Endothelial cell of hepatic sinusoid (primary cell): ENCODE results near the gene CHRNB2.

Experiments used
- in situ Hi-C: cut with HindIII; loops from 2 replicates; pipeline ENCODE4 v1.10.0; 2017; ENCODE audit warnings: low sequenced_read_pairs

CHRNB2 gene

DNA sequence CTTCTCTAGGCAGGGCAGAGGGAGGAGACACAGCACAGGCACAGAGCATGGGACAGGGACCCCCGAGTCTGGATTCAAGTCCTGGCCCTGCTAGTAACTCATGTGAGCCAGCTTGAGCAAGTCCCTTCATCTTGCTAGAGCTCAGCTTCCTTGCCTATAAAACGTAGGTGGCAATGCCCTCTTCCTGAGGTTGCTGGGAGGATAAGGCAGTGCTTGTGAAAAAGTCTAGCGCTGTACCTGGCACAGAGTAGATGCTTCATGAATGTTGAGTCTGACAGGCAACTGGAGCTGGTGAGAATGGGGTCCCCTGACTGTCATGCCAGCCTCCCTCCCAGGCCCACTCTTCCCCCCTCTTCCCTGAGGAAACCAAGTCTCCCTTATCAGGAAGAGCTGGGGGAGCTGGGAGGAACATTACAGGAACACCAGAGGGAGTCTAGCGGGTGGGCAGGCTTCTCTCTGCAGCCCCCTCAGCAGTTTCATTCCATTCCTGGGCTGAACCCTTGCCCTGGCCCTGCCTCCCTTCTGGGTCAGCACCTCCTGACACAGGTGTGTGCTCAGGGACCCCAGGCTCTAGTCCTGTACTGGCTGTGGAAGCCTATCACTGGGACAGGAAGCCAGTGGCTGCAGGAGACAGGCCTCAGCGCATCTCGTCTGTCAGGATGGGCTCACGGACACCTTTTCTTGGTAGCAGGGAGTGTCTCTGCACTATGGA lies 9.9 kb downstream of the CHRNB2 start:
- in situ Hi-C loops = no loop called here

GRCh38 chr1:154578058-154578418 lies 10.5 kb downstream of the CHRNB2 start:
- in situ Hi-C loops = no loop called here

- in situ Hi-C loops = no loop called here
Measured at GRCh38 chr1:154579374-154579773, 11.8 kb downstream of the CHRNB2 start.

DNA sequence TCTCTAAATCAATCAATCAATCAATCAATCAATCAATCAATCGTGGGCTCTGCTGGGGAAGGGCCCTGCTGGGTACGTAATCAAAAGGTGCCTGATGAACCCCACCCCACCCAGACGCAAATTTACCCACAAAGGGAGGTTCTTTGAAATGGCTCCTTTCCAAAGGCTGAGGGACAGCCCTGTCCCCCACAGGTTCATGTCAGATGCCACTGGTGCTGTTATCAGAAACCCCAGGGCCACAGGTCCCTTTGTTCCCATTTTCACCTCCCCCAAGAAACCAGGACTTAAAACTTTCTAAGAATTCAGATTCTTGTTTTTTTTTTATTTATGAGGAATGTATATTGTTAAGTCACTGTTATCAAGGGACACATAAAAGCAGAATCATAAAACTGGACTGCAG lies 14.2 kb downstream of the CHRNB2 start:
- in situ Hi-C loops = no loop called here

DNA sequence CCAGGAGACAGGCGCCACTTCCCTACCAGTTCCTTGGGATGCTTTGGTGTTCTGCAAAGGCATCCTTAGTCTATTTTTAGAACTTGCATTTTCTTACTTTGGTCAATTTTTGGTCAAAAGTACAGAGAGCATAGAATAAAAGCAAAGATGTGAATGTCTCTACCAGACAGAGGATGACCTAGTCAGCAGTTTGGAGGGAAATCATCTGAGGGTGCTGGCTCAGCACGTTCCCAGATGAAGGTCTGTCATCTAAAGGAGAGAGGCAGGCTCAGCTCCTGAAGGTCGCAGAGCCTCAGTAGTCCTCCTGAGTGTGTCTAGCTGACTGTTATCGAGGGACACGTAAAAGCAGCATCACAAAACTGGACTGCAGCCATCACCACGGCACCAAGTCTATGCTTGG lies 15.3 kb downstream of the CHRNB2 start:
- in situ Hi-C loops = no loop called here

GRCh38 chr1:154583773-154584172 lies 16.2 kb downstream of the CHRNB2 start:
- in situ Hi-C loops = no loop called here

DNA sequence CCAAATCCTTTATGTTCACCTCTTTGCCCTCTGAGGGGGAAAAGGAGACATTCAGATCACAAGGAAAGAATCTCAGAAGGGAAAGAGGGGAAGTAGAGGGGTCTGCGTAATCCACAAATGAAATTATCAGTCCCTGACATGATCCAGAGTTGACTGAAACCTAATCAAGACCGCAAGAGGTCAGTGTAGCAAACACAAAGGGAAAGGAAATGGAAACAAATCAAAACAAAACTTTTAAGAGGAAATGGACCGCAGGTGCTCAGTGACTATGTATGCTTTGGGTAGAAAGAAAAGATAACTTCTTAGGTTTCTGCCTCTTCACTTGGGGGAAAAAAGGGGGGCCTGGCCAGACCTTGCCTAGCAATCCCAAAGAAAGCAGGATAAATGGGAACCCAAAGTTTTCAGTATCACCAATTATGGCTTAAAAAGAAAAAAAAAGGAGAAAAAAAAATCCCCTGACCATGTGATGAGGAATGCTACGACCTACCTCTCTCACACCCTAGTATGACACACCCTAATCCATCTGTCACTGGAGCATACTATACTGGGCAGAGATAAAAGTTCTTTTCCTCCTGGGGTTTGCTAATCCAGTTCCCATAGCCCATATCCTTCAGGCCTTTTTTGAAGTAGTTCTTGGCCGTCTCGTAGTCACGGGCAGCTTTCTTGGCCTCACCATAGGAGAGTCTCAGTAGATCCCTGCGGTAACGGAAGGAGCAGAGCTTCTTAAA lies 16.9 kb downstream of the CHRNB2 start:
- in situ Hi-C loops = no loop called here

- in situ Hi-C loops = no loop called here
Measured at GRCh38 chr1:154586231-154586630, 18.7 kb downstream of the CHRNB2 start.

DNA sequence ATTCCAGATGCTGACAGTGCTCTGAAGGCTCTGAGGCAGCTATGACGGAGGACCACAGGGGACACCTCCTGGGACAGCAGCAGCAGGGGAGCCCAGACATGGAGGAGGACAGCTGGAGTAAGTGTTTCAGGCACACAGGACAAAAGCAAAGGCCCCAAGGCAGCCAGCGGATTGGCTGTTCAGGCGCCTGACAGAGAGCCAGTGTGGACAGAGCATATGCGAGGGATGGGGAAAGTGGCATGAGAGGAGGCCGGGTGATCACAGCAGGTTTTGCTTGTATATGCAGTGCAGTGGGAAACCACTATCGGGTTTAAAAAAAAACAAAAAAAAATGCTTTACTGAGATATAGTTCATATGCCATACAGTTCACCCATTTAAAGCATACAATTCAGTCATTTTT lies 19.1 kb downstream of the CHRNB2 start:
- in situ Hi-C loops = no loop called here

DNA sequence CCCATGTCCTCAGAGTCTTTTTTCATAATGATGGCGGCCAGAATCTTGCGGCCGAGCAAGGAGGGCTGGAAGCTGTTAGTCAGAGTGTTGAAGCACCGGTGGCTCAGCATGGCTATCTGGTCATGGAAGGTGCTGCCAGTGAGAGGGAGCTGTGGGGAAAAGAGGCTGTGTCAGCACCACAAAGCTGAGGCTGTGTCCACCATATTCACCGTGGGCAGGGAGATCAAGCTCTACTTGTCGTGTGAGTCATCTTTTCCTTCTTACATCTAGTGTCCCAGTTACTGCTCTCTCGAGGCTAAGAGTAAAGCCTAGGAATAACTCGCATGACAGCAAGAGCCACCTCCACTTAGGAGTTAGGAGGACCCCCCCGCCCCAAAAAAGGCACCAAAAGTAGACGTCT lies 22.2 kb downstream of the CHRNB2 start:
- in situ Hi-C loops = no loop called here

GRCh38 chr1:154590756-154591155 lies 23.2 kb downstream of the CHRNB2 start:
- in situ Hi-C loops = no loop called here

DNA sequence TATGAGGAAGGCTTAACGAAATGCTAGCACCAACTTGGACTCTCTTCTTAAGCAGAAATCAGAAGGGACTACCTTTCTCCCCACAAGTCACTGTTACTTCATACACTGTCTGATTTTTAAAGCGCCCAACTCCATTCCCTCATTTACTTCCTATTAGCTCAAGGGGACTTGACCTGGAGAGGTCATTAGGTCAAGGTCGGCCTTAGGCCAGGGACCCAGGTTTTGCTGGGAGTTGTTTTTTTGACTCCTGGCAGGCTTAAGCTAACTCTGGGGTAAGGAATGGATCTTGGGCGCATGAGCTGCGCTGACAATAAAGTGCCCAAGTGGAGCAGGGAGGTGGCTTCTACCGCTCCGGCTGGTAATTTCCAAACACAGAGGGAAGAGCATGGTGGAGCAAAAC lies 23.6 kb downstream of the CHRNB2 start:
- in situ Hi-C loops = no loop called here

DNA sequence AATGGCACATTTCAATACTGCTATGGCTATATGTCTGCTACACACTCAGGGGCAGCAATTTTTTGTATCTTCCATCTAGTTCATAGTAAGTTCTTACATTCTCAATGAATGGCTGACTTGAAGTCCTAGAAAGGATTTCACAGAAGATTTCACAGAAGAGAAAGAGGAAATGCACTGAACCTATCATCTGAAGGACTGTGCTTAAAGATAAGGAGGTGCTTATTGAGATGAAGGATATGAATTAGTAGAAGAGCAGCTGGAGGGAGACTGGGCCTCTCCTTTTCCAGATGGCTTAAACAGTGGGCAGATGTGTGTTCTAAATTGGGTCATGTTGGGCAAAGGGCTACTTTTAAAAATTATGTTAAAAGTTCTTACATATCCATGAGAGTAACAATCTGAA lies 25.8 kb downstream of the CHRNB2 start:
- in situ Hi-C loops = no loop called here

- in situ Hi-C loops = no loop called here
Measured at GRCh38 chr1:154594811-154595210, 27.2 kb downstream of the CHRNB2 start.

DNA sequence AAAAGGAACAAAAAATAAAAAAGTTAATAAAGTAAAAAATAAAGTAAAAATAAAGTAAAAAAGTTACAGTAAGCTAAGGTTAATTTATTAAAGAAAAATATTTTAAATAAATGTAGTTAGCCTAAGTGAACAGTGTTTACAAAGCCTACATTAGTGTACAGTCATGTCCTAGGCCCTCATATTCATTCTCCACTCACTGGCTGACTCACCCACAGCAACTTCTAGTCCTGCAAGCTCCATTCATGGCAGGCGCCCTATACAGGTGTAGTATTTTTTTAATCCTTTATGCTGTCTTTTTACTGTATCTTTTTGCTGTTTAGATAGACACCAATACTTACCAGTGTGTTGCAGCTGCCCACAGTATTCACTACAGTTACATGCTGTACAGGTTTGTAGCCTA lies 28.0 kb downstream of the CHRNB2 start:
- in situ Hi-C loops = no loop called here

- in situ Hi-C loops = no loop called here
Measured at GRCh38 chr1:154598871-154599635, 31.5 kb downstream of the CHRNB2 start.

GRCh38 chr1:154599658-154600057 lies 32.1 kb downstream of the CHRNB2 start:
- in situ Hi-C loops = no loop called here

DNA sequence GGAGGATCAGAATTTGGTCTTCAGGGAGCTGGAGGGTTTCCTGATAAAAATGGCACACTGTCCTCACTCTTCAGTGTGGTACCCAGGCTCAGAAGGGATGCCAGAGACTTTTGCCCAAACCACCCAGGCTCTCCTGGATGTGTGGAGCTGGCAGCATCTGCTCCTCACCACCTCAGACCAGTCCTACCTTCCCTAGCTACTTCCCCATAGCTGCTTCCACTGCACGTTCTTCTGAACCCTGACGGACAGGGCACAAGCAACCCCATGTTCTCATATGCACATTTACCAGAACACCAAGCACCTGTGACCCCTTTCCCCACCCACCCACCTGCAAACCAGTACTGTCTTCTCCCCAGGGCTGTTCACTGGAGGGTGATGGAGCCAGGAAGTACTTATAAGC lies 35.7 kb downstream of the CHRNB2 start:
- in situ Hi-C loops = no loop called here

GRCh38 chr1:154605534-154605933 lies 38.0 kb downstream of the CHRNB2 start:
- in situ Hi-C loops = no loop called here

GRCh38 chr1:154607106-154607608 lies 39.6 kb downstream of the CHRNB2 start:
- in situ Hi-C loops = no loop called here

DNA sequence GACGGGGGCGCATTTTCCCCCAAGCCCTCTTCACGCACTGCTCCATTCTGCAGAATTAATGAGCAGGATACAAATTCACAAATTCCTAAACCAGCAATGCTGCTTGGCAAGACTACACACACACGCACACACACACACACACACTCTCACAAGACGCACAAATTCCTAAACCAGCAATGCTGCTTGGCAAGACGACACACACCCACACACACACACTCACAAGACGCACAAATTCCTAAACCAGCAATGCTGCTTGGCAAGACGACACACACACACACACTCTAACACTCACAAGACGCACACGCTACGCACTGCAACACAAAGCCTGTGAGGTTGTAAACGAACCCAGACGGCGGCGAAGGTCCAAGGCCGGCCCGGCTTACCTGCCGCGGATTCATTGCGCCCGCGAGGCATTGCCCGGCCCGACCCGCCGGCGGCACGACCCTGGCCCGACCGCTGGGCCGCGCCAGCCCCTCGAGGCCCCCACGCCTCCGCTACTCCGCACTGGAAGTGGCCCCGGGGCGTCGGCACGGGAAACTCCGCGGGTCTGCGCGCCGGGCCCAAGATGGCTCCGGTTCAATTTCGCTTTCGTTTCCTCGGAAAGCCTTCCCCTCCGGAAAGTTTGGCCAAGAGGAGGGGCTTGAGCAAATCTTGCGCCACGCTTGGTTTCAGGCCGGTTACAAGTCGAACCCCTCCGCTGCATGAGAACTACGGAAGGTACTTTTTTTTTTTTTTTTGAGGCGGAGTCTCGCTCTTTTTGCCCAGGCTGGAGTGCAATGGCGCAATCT lies 40.2 kb downstream of the CHRNB2 start, which contains the start of gene ADAR:
Gene ADAR, minus strand, starts transcription at position 578 of the 788 bp plus-strand sequence. Its CDS starts 180 bp downstream, at position 398.
- in situ Hi-C loops = no loop called here
